IMR-90 (cell line): Measurements from ENCODE around the gene C1QTNF1. TPM values are rescaled to one million over a fixed set of nuclear protein-coding genes. Genes with fewer than 3 reads are reported as not detected.

Experiments
- ATAC-seq: fragments of 200-7000 bp; cut with Tn5 transposase; 2 replicates; pipeline ENCODE4 v1.9.1; 2020; ENCODE audit warnings: low read depth, mild to moderate bottlenecking, moderate library complexity
- BruUV-seq: library from RNA; stranded (reverse); fragments of 400-500 nt; replicated peaks from 2 replicates; lab custom pipeline; 2021; lab: Mats Ljungman, UMichigan
- CTCF ChIA-PET: fragments of 300-600 bp; formaldehyde crosslinking; extraction: SDS; loops from one replicate; lab custom pipeline; 2021; ENCODE audit warnings: antibody characterized with exemption; lab: Yijun Ruan, JAX
- POLR2A ChIA-PET: fragments of 300-600 bp; sonication (Branson Sonifier 250); formaldehyde crosslinking; loops from one replicate; lab custom pipeline; 2022; ENCODE audit warnings: antibody characterized with exemption; ENCODE audit not compliant: unreplicated experiment; lab: Charles Lee
- DNase-seq: peaks from one replicate; pipeline ENCODE4 v3.0.0; 2013
- H2AFZ ChIP-seq: replicated peaks from 2 replicates; pipeline ENCODE3; 2013; ENCODE audit warnings: low read length, mild to moderate bottlenecking; ENCODE audit not compliant: poor library complexity
- H2AK5ac ChIP-seq: 2 replicates; pipeline ENCODE4 v1.6.1; 2013; ENCODE audit warnings: low read depth, low read length, inconsistent platforms
- H2AK9ac ChIP-seq: replicated peaks from 2 replicates; pipeline ENCODE3; 2013; ENCODE audit warnings: mild to moderate bottlenecking, low read depth, low read length, moderate library complexity; ENCODE audit not compliant: poor library complexity
- H2BK120ac ChIP-seq: 2 replicates; pipeline ENCODE4 v1.6.1; 2013; ENCODE audit warnings: low read depth, low read length, inconsistent platforms
- H2BK15ac ChIP-seq: 3 replicates; pipeline ENCODE4 v1.6.1; 2013; ENCODE audit warnings: low read depth, low read length, inconsistent platforms
- H2BK20ac ChIP-seq: 2 replicates; pipeline ENCODE4 v1.6.1; 2013; ENCODE audit warnings: low read depth, mild to moderate bottlenecking, inconsistent platforms, low read length, moderate library complexity
- H2BK5ac ChIP-seq: 2 replicates; pipeline ENCODE4 v1.6.1; 2013; ENCODE audit warnings: mild to moderate bottlenecking, low read depth, low read length, inconsistent platforms; ENCODE audit not compliant: poor library complexity, severe bottlenecking
- H3K14ac ChIP-seq: replicated peaks from 2 replicates; pipeline ENCODE4 v1.6.1; 2013; ENCODE audit warnings: low read depth, low read length, inconsistent platforms
- H3K18ac ChIP-seq: 2 replicates; pipeline ENCODE4 v1.6.1; 2013; ENCODE audit warnings: low read depth, low read length, control low read depth
- H3K23ac ChIP-seq: 2 replicates; pipeline ENCODE4 v1.6.1; 2013; ENCODE audit warnings: low read depth, low read length, inconsistent platforms
- H3K27ac ChIP-seq: 2 replicates; pipeline ENCODE4 v1.5.1; 2013; ENCODE audit warnings: mild to moderate bottlenecking, control low read depth, low read length; ENCODE audit not compliant: insufficient read depth
- H3K27me3 ChIP-seq: 2 replicates; pipeline ENCODE4 v1.6.1; 2013; ENCODE audit warnings: low read length; ENCODE audit not compliant: control insufficient read depth, insufficient read depth
- H3K36me3 ChIP-seq: 2 replicates; pipeline ENCODE4 v1.6.1; 2013; ENCODE audit warnings: low read length, mixed read lengths; ENCODE audit not compliant: control insufficient read depth, insufficient read depth
- H3K4ac ChIP-seq: 2 replicates; pipeline ENCODE4 v1.6.1; 2013; ENCODE audit warnings: low read depth, low read length, inconsistent platforms
- H3K4me1 ChIP-seq: 2 replicates; pipeline ENCODE4 v1.6.1; 2013; ENCODE audit warnings: low read length, mixed read lengths; ENCODE audit not compliant: control insufficient read depth, insufficient read depth
- H3K4me2 ChIP-seq: 2 replicates; pipeline ENCODE4 v1.6.1; 2013; ENCODE audit warnings: low read depth, mild to moderate bottlenecking, control low read depth, low read length, moderate library complexity
- H3K4me3 ChIP-seq: 2 replicates; pipeline ENCODE4 v1.5.1; 2013; ENCODE audit warnings: low read depth, mild to moderate bottlenecking, control low read depth, low read length, moderate library complexity; ENCODE audit not compliant: insufficient read depth
- H3K56ac ChIP-seq: 2 replicates; pipeline ENCODE4 v1.6.1; 2013; ENCODE audit warnings: low read length, inconsistent platforms; ENCODE audit not compliant: insufficient read depth; ENCODE audit errors: extremely low read depth
- H3K79me1 ChIP-seq, 2 experiments: 2 replicates each; pipeline ENCODE4 v1.6.1; 2013; ENCODE audit warnings: low read length in 2 of 2, inconsistent platforms in 1 of 2, low read depth in 1 of 2
- H3K9ac ChIP-seq: 2 replicates; pipeline ENCODE4 v1.6.1; 2013; ENCODE audit warnings: low read depth, low read length, control low read depth
- H3K9me1 ChIP-seq: 2 replicates; pipeline ENCODE4 v1.6.1; 2013; ENCODE audit warnings: low read length, inconsistent platforms; ENCODE audit not compliant: insufficient read depth
- H3K9me3 ChIP-seq: 2 replicates; pipeline ENCODE4 v1.6.1; 2013; ENCODE audit warnings: low read length; ENCODE audit not compliant: control insufficient read depth, insufficient read depth
- H4K20me1 ChIP-seq: 2 replicates; pipeline ENCODE4 v1.6.1; 2013; ENCODE audit warnings: low read length, inconsistent platforms; ENCODE audit not compliant: insufficient read depth
- H4K5ac ChIP-seq: 2 replicates; pipeline ENCODE4 v1.6.1; 2013; ENCODE audit warnings: mild to moderate bottlenecking, low read depth, low read length, control low read depth
- H4K8ac ChIP-seq, 2 experiments: 2 replicates each; pipeline ENCODE4 v1.6.1; 2013; ENCODE audit warnings: low read depth in 2 of 2, low read length in 2 of 2, control low read depth in 1 of 2, inconsistent platforms in 1 of 2
- H4K91ac ChIP-seq: 2 replicates; pipeline ENCODE4 v1.6.1; 2013; ENCODE audit warnings: low read depth, low read length, inconsistent platforms; ENCODE audit not compliant: insufficient read depth
- BHLHE40 ChIP-seq: fragments of 150-350 bp; IDR thresholded peaks from 2 replicates; pipeline ENCODE4 v1.6.1; 2016; ENCODE audit warnings: mild to moderate bottlenecking, low read depth, low read length
- CEBPB ChIP-seq: IDR thresholded peaks from 2 replicates; pipeline ENCODE4 v1.6.1; 2012; ENCODE audit warnings: low read depth, low read length, improper control_type of control experiment
- ELK1 ChIP-seq: fragments of 150-350 bp; IDR thresholded peaks from 2 replicates; pipeline ENCODE4 v1.6.1; 2016; ENCODE audit warnings: low read depth, mild to moderate bottlenecking, low read length, moderate library complexity, borderline replicate concordance
- FOS ChIP-seq: fragments of 150-350 bp; IDR thresholded peaks from 2 replicates; pipeline ENCODE4 v1.6.1; 2016; ENCODE audit warnings: low read depth, low read length
- MAZ ChIP-seq: IDR thresholded peaks from 2 replicates; pipeline ENCODE4 v1.6.1; 2012; ENCODE audit warnings: low read depth, mild to moderate bottlenecking, low read length, improper control_type of control experiment, moderate library complexity, borderline replicate concordance
- MXI1 ChIP-seq: IDR thresholded peaks from 2 replicates; pipeline ENCODE4 v1.6.1; 2012; ENCODE audit warnings: low read depth, mild to moderate bottlenecking, low read length, moderate library complexity, borderline replicate concordance
- NFE2L2 ChIP-seq: fragments of 150-350 bp; IDR thresholded peaks from 2 replicates; pipeline ENCODE4 v1.6.1; 2016; ENCODE audit warnings: low read depth, mild to moderate bottlenecking, low read length
- POLR2A ChIP-seq: IDR thresholded peaks from 2 replicates; pipeline ENCODE4 v1.6.1; 2012; ENCODE audit warnings: mild to moderate bottlenecking, low read depth, low read length
- RAD21 ChIP-seq: IDR thresholded peaks from 2 replicates; pipeline ENCODE4 v1.6.1; 2012; ENCODE audit warnings: low read length, improper control_type of control experiment
- RCOR1 ChIP-seq: IDR thresholded peaks from 2 replicates; pipeline ENCODE4 v1.6.1; 2012; ENCODE audit warnings: mild to moderate bottlenecking, low read length, improper control_type of control experiment; ENCODE audit not compliant: insufficient replicate concordance
- RFX5 ChIP-seq: IDR thresholded peaks from 2 replicates; pipeline ENCODE4 v1.8.0; 2012; ENCODE audit warnings: low read depth, mild to moderate bottlenecking, low read length, moderate library complexity
- USF2 ChIP-seq: fragments of 150-350 bp; IDR thresholded peaks from 2 replicates; pipeline ENCODE4 v1.6.1; 2017; ENCODE audit warnings: mild to moderate bottlenecking, antibody characterized with exemption, low read length, low read depth
- WGBS, 2 experiments: methylation state at CpG; one replicate each; pipeline versions ENCODE4 v1.1.5 to v1.1.7; 2013; ENCODE audit warnings: missing lambda C conversion rate in 2 of 2; ENCODE audit not compliant: insufficient read length in 1 of 2; ENCODE audit errors: extremely low coverage in 2 of 2; 5-methylcytosine and 5-hydroxymethylcytosine counted together
- dilution Hi-C: fragments of 300-500 bp; cut with HindIII; formaldehyde crosslinking; loops from one replicate; pipeline ENCODE4 v1.14.3; 2018; ENCODE audit warnings: low sequenced_read_pairs; ENCODE audit not compliant: unreplicated experiment
- in situ Hi-C: fragments of 300-500 bp; cut with MboI; formaldehyde crosslinking; loops from 3 replicates; pipeline ENCODE4 v1.14.3; 2019; ENCODE audit warnings: low sequenced_read_pairs, inconsistent platforms, mixed read lengths
- intact Hi-C: fragments of 100-400 bp; cut with micrococcal nuclease; formaldehyde crosslinking; loops from 2 replicates; pipeline ENCODE4 v1.10.0; 2022
- polyA plus RNA-seq, 3 experiments: library from polyadenylated mRNA; depleted of rRNA; stranded (reverse); fragments of >200 nt; gene quantifications; 2 replicates each; pipeline ENCODE4 v1.2.3, GENCODE V29; 2012; ENCODE audit warnings: low replicate concordance in 1 of 3
- total RNA-seq: library from RNA; depleted of rRNA; stranded (reverse); fragments of >200 nt; gene quantifications from 2 replicates; pipeline ENCODE4 v1.2.3, GENCODE V29; 2012

Gene C1QTNF1
- total and polyA plus RNA-seq, 2 of the 4 experiments (the other 2 are of a cell fraction) = 3.4 to 8.4 TPM

- H3K9me1 ChIP-seq = no peaks in the 10 kb centered on the region
- H2BK5ac ChIP-seq = no peak overlapping the region
- no peak for ATAC-seq
- no peak overlapping the region for H2BK15ac ChIP-seq
- DNase-seq = no peak
- no peak overlapping the region for H2AFZ ChIP-seq
- 98% methylated on average over 12 of the region's 31 CpGs; no CpG with 5 or more reads in 1 of the 2 experiments for WGBS, 2 experiments
- no peaks in the 10 kb centered on the region for H3K27me3 ChIP-seq
- no peak overlapping the region for H3K4me3 ChIP-seq
- H2BK120ac ChIP-seq = no peak overlapping the region
- no peak overlapping the region for H3K14ac ChIP-seq
- peaks cover 9% of the 10 kb centered on the region; the same call in 1 of the 2 replicates for H4K20me1 ChIP-seq
- TF ChIP-seq USF2 (no peak), ELK1 (no peak), RAD21 (no peak), MAZ (no peak), BHLHE40 (no peak), MXI1 (no peak), RFX5 (no peak), FOS (no peak), CEBPB (no peak), NFE2L2 (no peak), RCOR1 (no peak), POLR2A (no peak)
- H3K56ac ChIP-seq = no peak overlapping the region
- BruUV-seq = no TSS peak
- H3K27ac ChIP-seq = no peak overlapping the region
- H3K9ac ChIP-seq = no peak overlapping the region
- dilution Hi-C loops (no loop called here), in situ Hi-C loops (loop anchor here (5.0 to 25.0 kb wide), 3 partner anchors 62 to 628 kb away; partner anchors contain the start of gene C1QTNF1), intact Hi-C loops (no loop called here)
- POLR2A ChIA-PET = no interaction called here
- no peak overlapping the region for H3K18ac ChIP-seq
- CTCF ChIA-PET = interaction anchor here (0.6 to 1.5 kb wide), 2 partner anchors 307 to 620 kb away, joined by 3 to 9 read pairs; no protein-coding TSS in a partner anchor
- no peak overlapping the region for H4K91ac ChIP-seq
- H2AK5ac ChIP-seq = no peak overlapping the region
- no peak overlapping the region for H4K5ac ChIP-seq
- H3K9me3 ChIP-seq = no peaks in the 10 kb centered on the region
- no peak overlapping the region for H4K8ac ChIP-seq
- peaks cover 27% of the 10 kb centered on the region for H3K36me3 ChIP-seq
- no peak overlapping the region for H2BK20ac ChIP-seq
- H2AK9ac ChIP-seq = peak overlapping the region; percentile 42
- H3K4me1 ChIP-seq = no peaks in the 10 kb centered on the region
- H3K4me2 ChIP-seq = no peak overlapping the region
- no peak overlapping the region for H3K23ac ChIP-seq
- H3K79me1 ChIP-seq = no peaks in the 10 kb centered on the region
- H3K4ac ChIP-seq = no peak overlapping the region
Measured at GRCh38 chr17:79084291-79085153, 60.6 kb downstream of the C1QTNF1 start.
